Measurements from ENCODE around the gene LCK.

The LCK gene

GRCh38 chr1:32316903-32317277 lies 65.8 kb downstream of the LCK start:
- Histone ChIP-seq H3K27ac (ENCODE audit: low read depth, low read length, poor library complexity, severe bottlenecking) (peak overlapping the region; percentile 94), H3K36me3 (ENCODE audit: insufficient read depth, low read length) (peaks cover 61% of the 10 kb centered on the region), H3K9me3 (ENCODE audit: low read length) (no peaks in the 10 kb centered on the region), H3F3A (ENCODE audit: insufficient read depth, low read length) (no peaks in the 10 kb centered on the region), H3K4me1 (ENCODE audit: insufficient read depth, low read length, severe bottlenecking) (peaks cover 81% of the 10 kb centered on the region), H3K79me2 (ENCODE audit: insufficient read depth, low read length) (peaks cover 23% of the 10 kb centered on the region), H3K27me3 (ENCODE audit: insufficient read depth, low read length) (no peaks in the 10 kb centered on the region), H3K9me2 (ENCODE audit: low read depth, low read length) (no peaks in the 10 kb centered on the region), H3K4me3 (ENCODE audit: low read depth, low read length, poor library complexity, severe bottlenecking) (peak overlapping the region; percentile 0), H3K4me2 (ENCODE audit: low read length) (peak overlapping the region; percentile 82), H3K9ac (ENCODE audit: low read length) (peak overlapping the region; percentile 47; the same call in 1 of the 2 replicates), H2AFZ (ENCODE audit: low read length) (no peak overlapping the region), H4K20me1 (ENCODE audit: insufficient read depth, low read length) (no peaks in the 10 kb centered on the region)
- TF ChIP-seq EZH2 (IDR thresholded peaks at IDR 0.05; ENCODE audit: borderline replicate concordance, low read length) (no peak), CTCF (IDR thresholded peaks at IDR 0.05; ENCODE audit: low read length) (no peak)

- peaks cover 71% of the 10 kb centered on the region for H3K36me3 ChIP-seq (ENCODE audit: insufficient read depth, low read length)
- no peaks in the 10 kb centered on the region for H3F3A ChIP-seq (ENCODE audit: insufficient read depth, low read length)
- no peak overlapping the region for H3K4me2 ChIP-seq (ENCODE audit: low read length)
- no peak overlapping the region for H3K9ac ChIP-seq (ENCODE audit: low read length)
- peaks cover 15% of the 10 kb centered on the region for H3K79me2 ChIP-seq (ENCODE audit: insufficient read depth, low read length)
- H2AFZ ChIP-seq (ENCODE audit: low read length): no peak overlapping the region
- H3K9me2 ChIP-seq (ENCODE audit: low read depth, low read length): no peaks in the 10 kb centered on the region
- peak overlapping the region; percentile 94 for H3K27ac ChIP-seq (ENCODE audit: low read depth, low read length, poor library complexity, severe bottlenecking)
- peaks cover 90% of the 10 kb centered on the region for H3K4me1 ChIP-seq (ENCODE audit: insufficient read depth, low read length, severe bottlenecking)
- H3K9me3 ChIP-seq (ENCODE audit: low read length): no peaks in the 10 kb centered on the region
- TF ChIP-seq CTCF (IDR thresholded peaks at IDR 0.05; ENCODE audit: low read length): no peak
- no peak for TF ChIP-seq EZH2 (IDR thresholded peaks at IDR 0.05; ENCODE audit: borderline replicate concordance, low read length)
- no peak overlapping the region for H3K4me3 ChIP-seq (ENCODE audit: low read depth, low read length, poor library complexity, severe bottlenecking)
- H4K20me1 ChIP-seq (ENCODE audit: insufficient read depth, low read length): no peaks in the 10 kb centered on the region
- H3K27me3 ChIP-seq (ENCODE audit: insufficient read depth, low read length): no peaks in the 10 kb centered on the region
These were observed 67.2 kb downstream of the LCK start for GRCh38 chr1:32318127-32318869.

- H3K9ac ChIP-seq (ENCODE audit: low read length): peak overlapping the region; percentile 35; the same call in 1 of the 2 replicates
- H3K9me2 ChIP-seq (ENCODE audit: low read depth, low read length): no peaks in the 10 kb centered on the region
- peaks cover 93% of the 10 kb centered on the region for H3K36me3 ChIP-seq (ENCODE audit: insufficient read depth, low read length)
- no peaks in the 10 kb centered on the region for H3K9me3 ChIP-seq (ENCODE audit: low read length)
- H2AFZ ChIP-seq (ENCODE audit: low read length): no peak overlapping the region
- no peaks in the 10 kb centered on the region for H4K20me1 ChIP-seq (ENCODE audit: insufficient read depth, low read length)
- H3K4me3 ChIP-seq (ENCODE audit: low read depth, low read length, poor library complexity, severe bottlenecking): no peak overlapping the region
- H3K4me1 ChIP-seq (ENCODE audit: insufficient read depth, low read length, severe bottlenecking): peaks cover 58% of the 10 kb centered on the region
- 0 out of 2 replicates have a peak, but pooled peaks cover 5% of the 10 kb centered on the region for H3F3A ChIP-seq (ENCODE audit: insufficient read depth, low read length)
- no peaks in the 10 kb centered on the region for H3K27me3 ChIP-seq (ENCODE audit: insufficient read depth, low read length)
- no peak for TF ChIP-seq CTCF (IDR thresholded peaks at IDR 0.05; ENCODE audit: low read length)
- no peaks in the 10 kb centered on the region for H3K79me2 ChIP-seq (ENCODE audit: insufficient read depth, low read length)
- peak overlapping the region; percentile 92 for H3K27ac ChIP-seq (ENCODE audit: low read depth, low read length, poor library complexity, severe bottlenecking)
- H3K4me2 ChIP-seq (ENCODE audit: low read length): peak overlapping the region; percentile 62; the same call in 1 of the 2 replicates
These were observed 70.7 kb downstream of the LCK start for GRCh38 chr1:32321712-32322291.

Measured in OCI-LY1 (cell line).